ENCODE results near the gene FERMT2. TPM values are rescaled to one million over a fixed set of nuclear protein-coding genes. Genes with fewer than 3 reads are reported as not detected.

FERMT2 gene
- total RNA-seq, 2 donors from 2014 or later = 38.8 to 62.9 TPM

DNA sequence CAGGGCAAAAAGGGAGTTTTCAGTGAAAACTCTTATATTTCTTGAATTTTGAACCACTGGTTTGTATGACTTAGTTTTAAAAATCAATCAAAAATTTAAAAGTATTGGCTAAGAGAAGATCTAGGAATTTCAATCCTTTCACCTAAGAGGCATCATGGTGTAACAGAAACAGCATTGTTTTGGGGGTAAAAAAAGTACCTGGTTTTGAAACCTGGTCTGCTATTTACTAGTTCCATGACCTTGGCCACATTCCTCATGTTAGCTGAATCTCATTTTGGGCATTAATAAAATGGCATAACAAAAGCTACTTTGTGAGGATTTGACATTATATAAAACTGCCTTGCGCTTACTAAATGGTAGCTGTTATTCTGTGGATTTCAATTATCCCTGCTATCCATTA lies 142.7 kb downstream of the FERMT2 start:
- no peak overlapping the region for H3K4me3 ChIP-seq
- TF ChIP-seq CTCF (IDR thresholded peaks at IDR 0.05) = no peak
- TF ChIP-seq POLR2A (IDR thresholded peaks at IDR 0.05) = no peak
- TF ChIP-seq POLR2AphosphoS5 (IDR thresholded peaks at IDR 0.05) = no peak
- 87% methylated on average over 1 of the region's 1 CpG for WGBS
- no peaks in the 10 kb centered on the region for H3K4me1 ChIP-seq (replicated peaks)
- no peaks in the 10 kb centered on the region for H3K27me3 ChIP-seq (replicated peaks; ENCODE audit: insufficient read depth)
- intact Hi-C loops (cut with DNase I) = no loop called here
- H3K9me3 ChIP-seq = no peaks in the 10 kb centered on the region
- H3K27ac ChIP-seq = no peak overlapping the region
- DNase-seq (ENCODE audit: low spot score) = no peak
- no peaks in the 10 kb centered on the region for H3K36me3 ChIP-seq

Other genes with a start within 250 kb of the FERMT2 start
- 10 to 100 TPM; 73.3 to 87.3 TPM for gene PSMC6, start 243.8 kb downstream of the FERMT2 start, total RNA-seq
- gene STYX, start 220.9 kb downstream of the FERMT2 start, total RNA-seq = 10 to 100 TPM; 12.8 to 16.6 TPM
- gene GNPNAT1, start 159.4 kb downstream of the FERMT2 start, total RNA-seq = 10 to 100 TPM; 26.2 to 41.4 TPM
- 10 to 100 TPM in 1 of 2 donors, 1 to 10 TPM in 1; 6.5 to 23.6 TPM for gene DDHD1, start 202.3 kb upstream of the FERMT2 start, total RNA-seq